ENCODE measurements around the gene ATP13A5.
A peak's percentile ranks its signal among the peaks of the same experiment; 100 is the strongest.

Gene ATP13A5

GRCh38 chr3:193344486-193344885, 34.1 kb downstream of the ATP13A5 start:
- no peak for DNase-seq

GRCh38 chr3:193343726-193344222, 34.8 kb downstream of the ATP13A5 start:
- no peak for DNase-seq

GRCh38 chr3:193342551-193342950, 36.0 kb downstream of the ATP13A5 start:
- DNase-seq = no peak

GRCh38 chr3:193335031-193335430, 43.5 kb downstream of the ATP13A5 start:
- DNase-seq = no peak

- no peak for DNase-seq
Measured at GRCh38 chr3:193333229-193333628, 45.3 kb downstream of the ATP13A5 start.

- peak; percentile 3 for DNase-seq
Measured at GRCh38 chr3:193330555-193331204, 47.9 kb downstream of the ATP13A5 start.

GRCh38 chr3:193317682-193318300, 60.8 kb downstream of the ATP13A5 start:
- DNase-seq = no peak

GRCh38 chr3:193314161-193314560, 64.4 kb downstream of the ATP13A5 start:
- DNase-seq = no peak

- no peak for DNase-seq
Measured at GRCh38 chr3:193313061-193313958, 65.2 kb downstream of the ATP13A5 start.

GRCh38 chr3:193310914-193311723, 67.4 kb downstream of the ATP13A5 start:
- DNase-seq = no peak

- DNase-seq = no peak
Measured at GRCh38 chr3:193305356-193305755, 73.2 kb downstream of the ATP13A5 start.

- no peak for DNase-seq
Measured at GRCh38 chr3:193301433-193301832, 77.1 kb downstream of the ATP13A5 start.

GRCh38 chr3:193297421-193297820, 81.1 kb downstream of the ATP13A5 start:
- DNase-seq = no peak

- DNase-seq = no peak
Measured at GRCh38 chr3:193295985-193296384, 82.6 kb downstream of the ATP13A5 start.

GRCh38 chr3:193292386-193292785, 86.2 kb downstream of the ATP13A5 start:
- DNase-seq = no peak

GRCh38 chr3:193271101-193271840, 107.3 kb downstream of the ATP13A5 start:
- no peak for DNase-seq

GRCh38 chr3:193270451-193270850, 108.1 kb downstream of the ATP13A5 start:
- DNase-seq = no peak

GRCh38 chr3:193269343-193270028, 109.1 kb downstream of the ATP13A5 start:
- DNase-seq = no peak

GRCh38 chr3:193262707-193263106, 115.8 kb downstream of the ATP13A5 start:
- DNase-seq = no peak

- no peak for DNase-seq
Measured at GRCh38 chr3:193261970-193262369, 116.6 kb downstream of the ATP13A5 start.

- DNase-seq = no peak
Measured at GRCh38 chr3:193253986-193254660, 124.4 kb downstream of the ATP13A5 start.
